Measurements from ENCODE around the gene CDK8. TPM values are rescaled to one million over a fixed set of nuclear protein-coding genes. Genes with fewer than 3 reads are reported as not detected.

The CDK8 gene
- 16.6 and 18.2 TPM in 2 replicates for total RNA-seq

GRCh38 chr13:26253787-26254582 is at the start of gene CDK8:
Gene CDK8 (plus strand): TSS chr13:26254129. CDS start chr13:26254642, 513 bp downstream.

GRCh38 chr13:26221721-26222519 is 32.0 kb upstream of the CDK8 start, which contains the start of gene RNF6:
Gene RNF6 (minus strand): TSS chr13:26222314. CDS start chr13:26219649, 2,665 bp downstream.

Other genes starting within 250 kb of the CDK8 start
- gene SHISA2, start 202.1 kb upstream of the CDK8 start, total RNA-seq, result under 0.01 TPM in 2 replicates
- 48.6 and 54.6 TPM in 2 replicates for gene RNF6, start 31.8 kb upstream of the CDK8 start, total RNA-seq

Measured in smooth muscle cell of bladder (primary cell).